Effector memory CD8-positive, alpha-beta T cell (primary cell): Measurements from ENCODE around the gene HOXD10.

Experiments
- ATAC-seq: fragments of 150-1000 bp; cut with Tn5 transposase; replicated peaks from 2 replicates; pipeline ENCODE4 v1.10.0; 2021; ENCODE audit warnings: mild to moderate bottlenecking, moderate library complexity
- DNase-seq, 3 experiments: peaks; one replicate each; pipeline ENCODE4 v3.0.0; 2021
- H3K27ac Mint-ChIP-seq, 2 donors: one replicate each; pipeline ENCODE4 v1.8.0; 2022; ENCODE audit warnings: mild to moderate bottlenecking in 2 of 2, mixed read lengths in 2 of 2, moderate library complexity in 2 of 2
- H3K27me3 Mint-ChIP-seq, 2 donors: one replicate each; pipeline ENCODE4 v1.8.0; 2022; ENCODE audit warnings: mixed read lengths in 2 of 2
- H3K36me3 Mint-ChIP-seq: one replicate; pipeline ENCODE4 v1.8.0; 2022; ENCODE audit warnings: mild to moderate bottlenecking, moderate library complexity, mixed read lengths; ENCODE audit not compliant: insufficient read depth
- H3K4me1 Mint-ChIP-seq, 2 donors: one replicate each; pipeline ENCODE4 v1.8.0; 2022; ENCODE audit warnings: low read depth in 2 of 2, mixed read lengths in 2 of 2
- H3K4me3 Mint-ChIP-seq, 2 donors: one replicate each; pipeline ENCODE4 v1.8.0; 2022; ENCODE audit warnings: mild to moderate bottlenecking in 2 of 2, mixed read lengths in 2 of 2, moderate library complexity in 2 of 2
- H3K9me3 Mint-ChIP-seq, 2 donors: one replicate each; pipeline ENCODE4 v1.8.0; 2022; ENCODE audit warnings: mixed read lengths in 2 of 2

HOXD10 gene

DNA sequence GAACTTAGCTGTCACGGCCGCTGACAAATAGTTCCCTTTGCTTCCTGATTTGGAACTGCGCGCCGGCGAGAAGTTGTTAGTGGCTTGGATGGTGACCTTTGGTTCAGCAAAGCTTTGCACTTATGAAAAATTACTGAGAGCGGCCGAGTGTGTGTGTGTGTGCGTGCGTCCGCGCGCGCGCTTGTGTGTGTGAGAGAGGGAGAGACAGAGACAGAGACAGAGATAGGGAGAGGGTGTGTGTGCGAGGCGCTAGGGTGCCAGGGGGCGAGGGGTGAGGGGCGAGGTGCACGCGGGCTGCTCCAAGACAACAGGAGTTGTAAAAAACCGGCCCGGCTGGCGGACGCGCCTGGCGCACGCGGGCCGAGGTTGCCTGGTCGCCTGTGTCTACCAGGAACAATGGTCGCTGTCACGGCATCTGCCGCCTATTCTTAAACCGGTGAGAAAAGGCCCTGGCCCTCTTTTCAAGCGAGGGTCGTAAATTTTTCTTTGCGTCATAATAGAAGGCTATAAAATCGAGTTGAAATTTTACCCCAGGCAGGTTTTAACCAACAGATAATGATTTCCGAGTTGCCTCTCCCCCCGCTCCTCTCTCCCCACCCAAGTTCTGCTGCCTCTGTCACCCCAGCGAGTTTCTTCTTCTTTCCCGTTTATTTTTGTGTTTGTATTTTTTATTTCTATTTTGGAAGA, 41.1 kb downstream of the HOXD10 start:
- ATAC-seq (no peak), DNase-seq (no peak)
- no peaks in the 10 kb centered on the region for H3K9me3 Mint-ChIP-seq
- H3K4me3 Mint-ChIP-seq: peak overlapping the region; percentile 50 to 58
- H3K36me3 Mint-ChIP-seq: peaks cover 18% of the 10 kb centered on the region
- peaks cover 87 to 100% of the 10 kb centered on the region in 2 donors for H3K27me3 Mint-ChIP-seq
- peaks cover 9 to 11% of the 10 kb centered on the region in 2 donors for H3K4me1 Mint-ChIP-seq
- no peak overlapping the region for H3K27ac Mint-ChIP-seq

DNA sequence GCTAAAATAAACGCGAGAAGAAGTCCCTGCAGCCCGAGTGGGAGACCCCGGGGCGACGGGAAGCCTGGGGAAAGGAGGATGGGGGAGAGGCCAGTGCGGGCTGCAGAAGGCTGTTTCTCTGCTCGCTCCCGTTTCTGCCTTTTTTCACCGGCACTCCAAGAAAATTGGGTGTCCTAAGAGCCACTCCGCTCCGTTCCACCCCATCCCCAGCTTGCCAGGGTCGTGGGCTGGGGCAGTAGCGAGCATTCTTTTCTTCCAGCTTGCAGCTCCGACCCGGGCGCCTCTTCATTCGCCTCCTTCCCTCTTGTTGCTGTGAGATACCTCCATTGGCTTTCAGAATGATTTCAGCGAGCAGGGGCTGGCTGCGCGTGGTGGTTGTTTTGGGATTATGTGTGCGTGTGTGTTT, 41.6 kb downstream of the HOXD10 start:
- peak overlapping the region in 1 of 2 donors; percentile 58 for H3K4me3 Mint-ChIP-seq
- peaks cover 9 to 11% of the 10 kb centered on the region in 2 donors for H3K4me1 Mint-ChIP-seq
- no peaks in the 10 kb centered on the region for H3K9me3 Mint-ChIP-seq
- H3K36me3 Mint-ChIP-seq: peaks cover 20% of the 10 kb centered on the region
- DNase-seq (no peak), ATAC-seq (no peak)
- peaks cover 87 to 100% of the 10 kb centered on the region in 2 donors for H3K27me3 Mint-ChIP-seq
- no peak overlapping the region for H3K27ac Mint-ChIP-seq

DNA sequence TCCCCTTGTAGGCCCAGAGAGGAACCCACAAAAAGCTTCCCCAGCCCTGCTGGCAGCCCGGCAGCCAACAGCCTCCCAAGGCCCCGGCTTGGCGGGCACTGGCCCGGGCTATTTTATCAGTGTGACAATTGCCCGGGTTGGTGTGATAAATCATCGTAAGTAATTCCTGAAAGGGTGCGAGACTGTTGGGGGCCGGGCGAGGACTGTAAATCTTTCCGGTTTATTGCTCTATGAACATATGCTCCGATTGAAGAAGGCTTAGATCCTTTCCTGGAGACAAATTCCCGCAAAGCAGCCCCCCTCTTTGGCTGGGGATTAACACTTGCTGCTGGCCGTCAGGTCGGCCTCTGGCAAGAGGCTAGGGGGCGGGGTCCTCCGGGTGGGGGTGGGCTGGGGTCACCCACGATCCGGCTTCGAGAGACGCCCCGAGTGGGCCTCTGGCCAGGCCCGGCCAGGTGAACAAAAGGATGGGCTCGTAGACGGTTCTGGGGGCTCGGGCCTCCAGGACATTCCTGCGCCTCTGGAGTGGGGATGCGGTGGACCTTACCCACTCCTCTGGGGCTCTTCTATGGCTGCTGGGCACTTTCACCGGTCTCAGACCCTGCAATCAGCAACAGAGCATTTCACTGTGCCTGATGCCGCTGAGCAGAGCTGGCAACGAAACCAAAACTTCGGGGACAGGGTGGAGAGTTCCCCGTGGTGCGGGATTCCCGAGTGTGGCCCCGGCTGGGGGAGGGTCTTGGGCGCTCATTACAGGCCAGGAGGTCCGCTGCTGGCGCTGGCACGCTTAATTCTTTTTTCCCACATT, 42.5 kb downstream of the HOXD10 start:
- DNase-seq: no peak
- Mint-ChIP-seq H3K36me3 (peaks cover 29% of the 10 kb centered on the region), H3K27me3 (peaks cover 89 to 100% of the 10 kb centered on the region in 2 donors), H3K27ac (no peak overlapping the region), H3K9me3 (peaks cover 0 to under 1% of the 10 kb centered on the region in 2 donors), H3K4me3 (peak overlapping the region in 1 of 2 donors; percentile 14), H3K4me1 (peaks cover 9 to 11% of the 10 kb centered on the region in 2 donors)
- no peak for ATAC-seq

DNA sequence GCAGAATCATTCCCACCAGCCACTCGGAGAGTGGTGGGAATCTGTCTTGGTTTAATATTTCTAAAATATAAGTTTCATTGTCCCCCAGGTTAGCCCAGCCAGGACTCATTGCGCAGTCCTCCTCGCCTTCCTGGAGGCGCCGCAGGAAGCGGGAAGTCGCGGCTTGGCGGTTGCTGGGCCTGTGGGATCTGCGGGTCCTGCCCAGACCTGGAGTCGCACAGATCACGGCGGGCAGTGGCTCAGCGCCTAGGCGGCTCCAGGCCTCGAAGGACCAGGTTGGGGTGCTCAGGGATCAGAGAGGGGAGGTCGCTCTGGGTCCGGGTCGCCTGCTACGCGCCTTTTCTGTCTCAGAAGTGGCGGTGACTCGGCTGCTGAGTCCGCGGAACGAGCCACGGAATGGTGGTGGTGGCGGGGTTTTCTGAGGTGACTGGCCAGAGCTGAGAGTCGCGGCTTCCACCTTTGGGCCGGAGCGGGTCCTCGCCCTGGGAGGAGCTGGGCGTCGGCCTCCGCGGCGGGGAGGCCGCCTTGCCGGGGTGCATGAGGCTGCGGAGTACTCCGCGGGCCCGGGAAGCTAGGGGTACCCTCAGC, 43.2 kb downstream of the HOXD10 start:
- Mint-ChIP-seq H3K27ac (peak overlapping the region in 1 of 2 donors; percentile 23), H3K36me3 (peaks cover 32% of the 10 kb centered on the region), H3K4me3 (peak overlapping the region in 1 of 2 donors; percentile 14), H3K4me1 (peaks cover 14% of the 10 kb centered on the region in 2 donors), H3K9me3 (peaks cover 0 to 4% of the 10 kb centered on the region in 2 donors), H3K27me3 (peaks cover 89 to 100% of the 10 kb centered on the region in 2 donors)
- ATAC-seq (no peak), DNase-seq (no peak)

DNA sequence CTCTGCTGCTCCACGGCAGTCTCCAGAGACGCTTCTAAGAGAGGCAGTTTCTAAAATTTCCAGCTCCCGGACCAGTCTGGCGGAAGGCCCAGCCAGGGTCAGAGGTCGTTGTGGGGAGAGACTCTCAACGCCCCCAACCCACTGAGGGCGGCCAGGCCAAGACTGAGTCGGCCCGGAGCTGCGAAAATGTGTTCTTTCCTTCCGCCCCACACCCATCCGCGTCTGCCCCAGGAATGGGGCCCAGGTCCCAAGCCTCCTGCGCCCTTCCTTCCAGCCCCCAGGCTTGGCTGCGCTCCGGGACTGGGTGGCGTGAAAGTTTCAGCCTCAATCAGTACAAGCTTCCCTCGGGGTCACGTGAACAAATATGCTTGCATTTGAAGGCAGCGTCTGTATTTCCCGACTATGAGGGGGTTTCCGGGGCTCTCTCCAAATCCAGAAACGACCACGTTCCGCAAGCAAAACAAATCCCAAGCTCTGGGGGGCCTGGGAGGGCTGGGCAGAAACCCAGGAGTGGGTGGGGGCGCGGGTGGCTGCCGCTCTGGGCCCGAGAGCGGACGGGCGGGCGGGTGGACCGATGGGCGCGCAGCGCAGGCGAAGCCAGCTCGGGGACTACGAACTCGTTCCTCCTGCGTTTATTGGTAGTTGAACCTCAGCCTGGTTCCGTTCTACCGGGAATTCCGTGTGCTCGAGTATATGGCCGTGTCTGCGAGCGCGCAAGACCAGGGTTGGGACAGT, 43.8 kb downstream of the HOXD10 start:
- Mint-ChIP-seq H3K4me3 (no peak overlapping the region), H3K9me3 (peaks cover 0 to 4% of the 10 kb centered on the region in 2 donors), H3K36me3 (peaks cover 37% of the 10 kb centered on the region), H3K4me1 (peaks cover 14 to 16% of the 10 kb centered on the region in 2 donors), H3K27ac (no peak overlapping the region), H3K27me3 (peaks cover 89 to 100% of the 10 kb centered on the region in 2 donors)
- DNase-seq (no peak), ATAC-seq (no peak)

DNA sequence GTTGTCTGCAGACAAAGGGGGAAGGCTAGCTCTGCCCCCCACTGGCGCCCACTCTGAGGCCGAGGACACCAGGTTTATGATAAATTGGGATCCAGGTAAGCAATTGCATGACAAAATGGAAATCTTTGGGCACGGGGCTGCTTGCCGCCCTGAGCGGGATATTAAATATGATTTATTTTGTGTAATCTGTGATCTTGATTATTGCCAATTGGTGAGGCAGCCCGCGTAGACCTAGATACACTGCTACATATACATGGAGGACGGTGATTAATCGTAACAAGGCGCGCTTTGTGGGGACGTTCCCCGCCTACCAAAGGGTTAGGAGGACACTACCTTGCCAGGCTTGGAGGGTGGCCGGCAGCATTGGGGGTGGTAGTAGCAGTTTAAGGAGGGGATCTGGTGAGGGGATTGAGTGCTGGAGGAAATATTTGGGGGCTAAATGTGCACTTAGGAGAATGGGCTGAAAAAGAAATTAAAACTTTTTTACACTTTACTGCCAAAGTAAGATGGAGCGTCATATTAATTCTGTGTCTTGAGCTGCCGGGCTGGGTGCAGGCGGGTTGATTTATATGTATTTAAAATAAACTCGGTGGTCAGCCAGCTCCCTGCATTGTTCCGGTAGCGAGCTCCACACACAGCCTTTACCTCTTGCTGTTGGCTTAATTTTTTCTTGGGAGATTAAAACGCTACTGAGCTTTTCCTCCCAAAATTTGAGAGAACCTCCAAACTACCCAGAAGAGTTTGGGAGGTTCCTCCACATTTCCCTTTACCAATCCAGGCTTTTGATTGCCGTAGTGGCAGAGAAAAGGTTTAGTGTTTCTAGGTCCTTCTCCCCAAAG, 44.6 kb downstream of the HOXD10 start:
- ATAC-seq: no peak
- Mint-ChIP-seq H3K9me3 (peaks cover 0 to 4% of the 10 kb centered on the region in 2 donors), H3K4me3 (no peak overlapping the region), H3K36me3 (peaks cover 37% of the 10 kb centered on the region), H3K4me1 (peaks cover 14 to 16% of the 10 kb centered on the region in 2 donors), H3K27ac (no peak overlapping the region), H3K27me3 (peaks cover 89 to 100% of the 10 kb centered on the region in 2 donors)
- DNase-seq: no peak

DNA sequence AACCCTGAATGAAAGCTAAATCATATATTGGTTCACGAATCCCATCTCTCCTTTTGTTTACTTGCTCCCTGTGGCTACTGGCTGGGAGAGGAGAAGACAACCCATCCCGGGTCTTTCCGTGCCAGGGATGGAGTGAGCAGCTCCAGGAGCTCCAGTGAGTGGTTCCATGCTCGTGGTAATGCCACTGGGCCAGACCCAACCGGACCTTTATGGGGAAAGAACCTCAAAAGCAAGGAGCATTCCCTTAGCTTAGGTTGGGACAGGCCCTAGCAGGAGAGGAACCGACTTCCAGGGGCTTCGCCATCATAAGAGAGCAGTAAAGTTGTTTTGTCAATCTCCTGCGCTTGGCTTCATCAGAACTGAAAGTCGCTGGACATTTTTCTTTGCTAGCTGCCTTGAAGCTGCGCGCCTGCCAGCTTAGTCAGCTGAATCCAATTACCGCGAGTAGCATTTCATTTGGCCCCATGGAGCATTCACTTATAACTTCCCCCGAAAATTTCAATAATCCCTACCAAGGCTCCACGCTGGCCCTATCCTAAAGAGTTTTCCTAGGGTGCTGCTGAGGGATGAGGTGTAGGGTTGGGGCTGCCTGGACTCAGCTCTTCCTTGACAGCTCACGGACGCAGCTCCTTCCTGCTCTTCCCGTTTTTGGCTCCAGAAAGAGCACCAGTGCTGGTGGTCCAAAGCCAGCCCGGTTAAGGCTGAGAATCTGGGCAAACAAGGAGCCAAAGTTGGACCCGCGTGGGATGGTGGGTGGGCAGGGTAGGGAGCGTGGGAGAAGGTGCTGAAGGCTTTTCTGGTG, 45.4 kb downstream of the HOXD10 start:
- no peak overlapping the region for H3K27ac Mint-ChIP-seq
- DNase-seq (no peak), ATAC-seq (no peak)
- H3K36me3 Mint-ChIP-seq: peaks cover 37% of the 10 kb centered on the region
- peaks cover 0 to 4% of the 10 kb centered on the region in 2 donors for H3K9me3 Mint-ChIP-seq
- H3K4me3 Mint-ChIP-seq: no peak overlapping the region
- peaks cover 14 to 16% of the 10 kb centered on the region in 2 donors for H3K4me1 Mint-ChIP-seq
- peaks cover 91 to 100% of the 10 kb centered on the region in 2 donors for H3K27me3 Mint-ChIP-seq

DNA sequence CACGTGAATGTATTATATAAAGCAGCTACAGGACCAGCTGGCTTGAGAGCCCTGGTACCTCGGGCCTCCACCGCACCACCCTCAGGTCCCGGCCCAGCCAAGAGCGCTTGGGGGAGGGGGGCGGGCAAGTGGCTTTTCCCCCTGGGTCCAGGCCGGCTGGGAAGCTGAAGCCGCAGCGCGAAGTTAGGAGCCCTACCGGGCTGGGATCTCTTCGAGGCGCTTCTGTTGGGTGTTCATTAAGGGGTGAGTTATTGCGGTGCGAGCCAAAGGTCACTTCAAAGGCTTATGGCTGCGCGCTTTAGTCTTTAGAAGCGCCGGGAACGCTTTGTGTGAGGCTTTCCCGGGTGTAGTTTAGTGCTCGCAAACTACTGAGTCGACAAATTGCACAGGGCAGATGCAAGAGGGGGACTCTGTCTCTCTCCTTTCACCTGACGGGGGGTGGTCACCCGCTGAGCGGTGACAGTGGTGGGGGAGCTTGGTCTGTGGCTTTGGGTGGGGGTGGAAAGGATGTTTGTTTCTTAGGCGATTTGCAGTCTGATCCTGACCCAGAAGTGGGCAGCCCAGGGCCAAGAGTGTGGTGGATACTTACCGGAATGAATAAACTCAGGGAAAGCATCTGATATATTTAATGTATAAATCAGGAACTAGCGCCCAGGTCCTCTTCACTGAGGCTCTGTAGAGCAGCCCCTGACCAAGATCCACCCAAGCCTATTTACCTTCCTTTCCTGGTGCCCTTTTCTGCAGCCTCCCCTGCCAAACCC, 46.5 kb downstream of the HOXD10 start:
- Mint-ChIP-seq H3K4me3 (no peak overlapping the region), H3K27ac (no peak overlapping the region), H3K27me3 (peaks cover 91 to 100% of the 10 kb centered on the region in 2 donors), H3K9me3 (peaks cover 0 to 4% of the 10 kb centered on the region in 2 donors), H3K4me1 (peaks cover 7 to 13% of the 10 kb centered on the region in 2 donors), H3K36me3 (peaks cover 30% of the 10 kb centered on the region)
- ATAC-seq (no peak), DNase-seq (no peak)

DNA sequence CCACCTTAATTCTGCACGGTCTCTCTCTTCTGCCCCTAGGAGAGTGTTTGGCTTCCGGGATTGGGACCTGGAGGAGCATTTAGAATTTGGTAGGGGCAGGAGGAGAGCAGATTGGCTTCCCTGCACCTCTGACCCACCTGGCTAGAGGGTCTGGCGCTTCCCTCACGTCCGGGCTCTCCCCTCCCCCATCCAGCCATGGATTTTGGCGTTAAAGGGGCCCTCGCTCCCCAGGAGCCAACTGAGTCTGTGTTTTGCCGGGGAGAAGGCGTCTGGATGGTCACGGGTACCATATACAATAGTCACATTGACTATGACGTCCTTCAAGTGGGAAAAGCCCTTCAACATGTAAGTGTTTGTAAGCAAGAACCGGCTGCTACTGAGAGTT, 47.1 kb downstream of the HOXD10 start:
- H3K27ac Mint-ChIP-seq: no peak overlapping the region
- H3K4me3 Mint-ChIP-seq: no peak overlapping the region
- DNase-seq: no peak

DNA sequence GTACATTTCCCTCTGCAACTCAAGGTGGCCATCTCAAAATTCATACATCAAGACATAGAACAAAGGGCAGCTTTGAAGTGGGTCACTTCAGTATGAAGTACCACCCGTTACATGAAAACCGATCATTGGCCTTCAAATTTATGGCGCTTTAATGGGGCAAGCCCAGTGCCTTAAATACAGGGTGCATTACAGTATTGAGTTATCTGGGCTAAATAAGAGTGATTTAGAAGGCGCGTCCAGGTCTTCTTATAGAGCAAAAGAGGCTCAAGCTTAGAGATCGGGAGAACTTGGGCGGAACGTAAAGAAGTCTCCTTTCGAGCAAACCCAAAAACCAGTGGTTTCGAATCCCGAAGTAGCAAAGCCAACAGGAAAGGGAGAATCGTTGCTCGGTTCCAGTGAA, 47.6 kb downstream of the HOXD10 start:
- no peak for ATAC-seq
- peak overlapping the region in 1 of 2 donors; percentile 37 for H3K4me3 Mint-ChIP-seq
- DNase-seq: no peak
- H3K4me1 Mint-ChIP-seq: peaks cover 3 to 10% of the 10 kb centered on the region in 2 donors
- no peak overlapping the region for H3K27ac Mint-ChIP-seq
- H3K27me3 Mint-ChIP-seq: peaks cover 87 to 100% of the 10 kb centered on the region in 2 donors
- peaks cover 0 to 4% of the 10 kb centered on the region in 2 donors for H3K9me3 Mint-ChIP-seq
- peaks cover 30% of the 10 kb centered on the region for H3K36me3 Mint-ChIP-seq

More for the DNA sequence above, 47.1 kb downstream of the HOXD10 start:
- ATAC-seq: no peak
- peaks cover 3 to 10% of the 10 kb centered on the region in 2 donors for H3K4me1 Mint-ChIP-seq
- H3K36me3 Mint-ChIP-seq: peaks cover 30% of the 10 kb centered on the region
- H3K9me3 Mint-ChIP-seq: peaks cover 0 to 4% of the 10 kb centered on the region in 2 donors
- peaks cover 86 to 100% of the 10 kb centered on the region in 2 donors for H3K27me3 Mint-ChIP-seq

DNA sequence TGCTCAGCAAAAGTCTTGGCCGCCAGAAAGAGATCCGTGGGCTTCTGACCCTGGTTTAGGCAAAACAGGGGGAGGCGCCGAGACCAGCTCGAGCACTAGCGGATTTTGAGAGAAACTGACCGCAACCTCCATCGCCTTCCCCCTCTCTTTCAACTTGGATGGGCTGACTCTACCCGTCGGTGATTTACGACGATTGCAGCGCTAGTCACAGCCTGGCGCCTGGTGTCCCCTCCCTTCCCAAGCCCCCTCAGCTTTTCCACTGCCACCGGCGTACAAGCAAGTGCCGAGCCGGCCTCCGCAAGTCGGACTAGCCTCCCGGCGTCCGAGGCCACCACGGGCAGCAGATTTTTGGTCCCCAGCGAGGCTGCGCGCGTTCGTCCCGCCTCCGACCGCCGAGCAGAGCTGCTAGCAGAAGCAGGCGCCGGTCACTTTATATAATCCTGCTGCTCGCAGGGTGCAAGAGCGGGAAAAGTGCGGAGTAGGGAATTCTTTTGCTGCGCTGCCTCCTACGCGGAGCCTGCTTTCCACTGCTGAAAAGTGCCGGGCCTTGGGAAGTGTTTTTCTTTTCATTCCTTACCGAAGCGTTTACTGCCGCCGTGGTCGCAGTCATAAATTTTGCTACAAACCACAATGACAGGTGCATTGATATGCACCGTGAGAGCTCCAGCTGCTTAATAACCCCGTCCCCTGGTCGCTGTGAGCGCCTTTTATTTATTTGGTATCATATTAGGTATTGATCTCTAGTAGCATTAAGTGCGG, 48.2 kb downstream of the HOXD10 start:
- no peak for ATAC-seq
- Mint-ChIP-seq H3K27me3 (peaks cover 87 to 100% of the 10 kb centered on the region in 2 donors), H3K27ac (no peak overlapping the region), H3K4me1 (peaks cover 3 to 10% of the 10 kb centered on the region in 2 donors), H3K9me3 (peaks cover 0 to 4% of the 10 kb centered on the region in 2 donors), H3K36me3 (peaks cover 28% of the 10 kb centered on the region), H3K4me3 (peak overlapping the region in 1 of 2 donors; percentile 37)
- DNase-seq: no peak
